AG10803 (cell line): ENCODE results near the gene ABHD13.

Source experiments
- DNase-seq: peaks from one replicate; pipeline ENCODE4 v3.0.0; 2010; ENCODE audit warnings: low read depth
- H3K4me3 ChIP-seq: 2 replicates; pipeline ENCODE4 v1.5.1; 2011; ENCODE audit warnings: mild to moderate bottlenecking, low read length, control low read depth
- CTCF ChIP-seq: conservative IDR thresholded peaks from 2 replicates; pipeline ENCODE4 v1.5.1; 2011; ENCODE audit warnings: mild to moderate bottlenecking, low read length, control low read depth, inconsistent platforms

ABHD13 gene

GRCh38 chr13:108272333-108272732 lies 54.1 kb downstream of the ABHD13 start:
- no peak overlapping the region for H3K4me3 ChIP-seq
- TF ChIP-seq CTCF: no peak
- no peak for DNase-seq

- no peak overlapping the region for H3K4me3 ChIP-seq
- DNase-seq: no peak
- TF ChIP-seq CTCF: no peak
These were observed 55.4 kb downstream of the ABHD13 start for GRCh38 chr13:108273429-108274118.

- no peak overlapping the region for H3K4me3 ChIP-seq
- no peak for TF ChIP-seq CTCF
These were observed 56.5 kb downstream of the ABHD13 start for GRCh38 chr13:108274718-108275117.

GRCh38 chr13:108276060-108276459 lies 57.9 kb downstream of the ABHD13 start:
- no peak for DNase-seq
- no peak for TF ChIP-seq CTCF
- no peak overlapping the region for H3K4me3 ChIP-seq

More at GRCh38 chr13:108274718-108275117, 56.5 kb downstream of the ABHD13 start:
- DNase-seq: no peak

GRCh38 chr13:108278466-108278865 lies 60.3 kb downstream of the ABHD13 start:
- no peak for TF ChIP-seq CTCF
- H3K4me3 ChIP-seq: no peak overlapping the region
- DNase-seq: no peak

- TF ChIP-seq CTCF: no peak
- no peak overlapping the region for H3K4me3 ChIP-seq
- no peak for DNase-seq
These were observed 63.7 kb downstream of the ABHD13 start for GRCh38 chr13:108281901-108282300.

GRCh38 chr13:108283110-108283509 lies 64.9 kb downstream of the ABHD13 start:
- H3K4me3 ChIP-seq: no peak overlapping the region
- no peak for TF ChIP-seq CTCF

More at GRCh38 chr13:108283110-108283509, 64.9 kb downstream of the ABHD13 start:
- DNase-seq: peak; percentile 13
